Nephron progenitor cell (in vitro differentiated cells): ENCODE measurements around the gene CTXN1.

Source experiments
- DNase-seq: peaks from one replicate; pipeline ENCODE4 v3.0.0; 2021
- H3K27ac Mint-ChIP-seq: 2 replicates; pipeline ENCODE4 v1.8.0; 2021; ENCODE audit warnings: mild to moderate bottlenecking, moderate library complexity, mixed read lengths
- H3K27me3 Mint-ChIP-seq: 2 replicates; pipeline ENCODE4 v1.8.0; 2021; ENCODE audit warnings: mild to moderate bottlenecking, low read depth, mixed read lengths; ENCODE audit not compliant: poor library complexity
- H3K36me3 Mint-ChIP-seq: 2 replicates; pipeline ENCODE4 v1.8.0; 2021; ENCODE audit warnings: low read depth, mixed read lengths
- H3K4me1 Mint-ChIP-seq: 2 replicates; pipeline ENCODE4 v1.8.0; 2021; ENCODE audit warnings: mixed read lengths
- H3K4me3 Mint-ChIP-seq: 2 replicates; pipeline ENCODE4 v1.8.0; 2021; ENCODE audit warnings: mild to moderate bottlenecking, moderate library complexity, mixed read lengths
- H3K9me3 Mint-ChIP-seq: 2 replicates; pipeline ENCODE4 v1.8.0; 2021; ENCODE audit warnings: mild to moderate bottlenecking, moderate library complexity, mixed read lengths
- CTCF ChIP-seq: fragments of 200-600 bp; sonication (generic); IDR thresholded peaks from 2 replicates; pipeline ENCODE4 v1.5.0; 2021; ENCODE audit warnings: antibody characterized with exemption

CTXN1 gene

GRCh38 chr19:7953576-7953975 is 27.6 kb upstream of the CTXN1 start:
- no peak for TF ChIP-seq CTCF
- H3K9me3 Mint-ChIP-seq, result no peaks in the 10 kb centered on the region
- no peak overlapping the region for H3K27ac Mint-ChIP-seq
- H3K36me3 Mint-ChIP-seq, result peaks cover 15% of the 10 kb centered on the region
- no peaks in the 10 kb centered on the region for H3K27me3 Mint-ChIP-seq
- no peak for DNase-seq
- no peak overlapping the region for H3K4me3 Mint-ChIP-seq
- peaks cover 9% of the 10 kb centered on the region for H3K4me1 Mint-ChIP-seq

GRCh38 chr19:7953060-7953459 is 27.1 kb upstream of the CTXN1 start:
- no peak for DNase-seq
- Mint-ChIP-seq H3K36me3 (peaks cover 17% of the 10 kb centered on the region), H3K4me3 (no peak overlapping the region), H3K27ac (no peak overlapping the region), H3K4me1 (peaks cover 9% of the 10 kb centered on the region), H3K9me3 (peaks cover 2% of the 10 kb centered on the region), H3K27me3 (no peaks in the 10 kb centered on the region)
- no peak for TF ChIP-seq CTCF

- H3K36me3 Mint-ChIP-seq, result peaks cover 15% of the 10 kb centered on the region
- no peaks in the 10 kb centered on the region for H3K27me3 Mint-ChIP-seq
- no peak for TF ChIP-seq CTCF
- no peak overlapping the region for H3K27ac Mint-ChIP-seq
- DNase-seq, result no peak
- no peak overlapping the region for H3K4me3 Mint-ChIP-seq
- H3K9me3 Mint-ChIP-seq, result peaks cover 5% of the 10 kb centered on the region
- peaks cover 6% of the 10 kb centered on the region for H3K4me1 Mint-ChIP-seq
Observed at GRCh38 chr19:7947939-7948338, 22.0 kb upstream of the CTXN1 start.

- H3K4me1 Mint-ChIP-seq, result peaks cover 20% of the 10 kb centered on the region
- peaks cover 5% of the 10 kb centered on the region for H3K9me3 Mint-ChIP-seq
- TF ChIP-seq CTCF, result peak; percentile 79
- H3K27me3 Mint-ChIP-seq, result no peaks in the 10 kb centered on the region
- peak overlapping the region; percentile 100 for H3K27ac Mint-ChIP-seq
- peak; percentile 87 for DNase-seq
- H3K36me3 Mint-ChIP-seq, result peaks cover 25% of the 10 kb centered on the region
- H3K4me3 Mint-ChIP-seq, result peak overlapping the region; percentile 94
Observed at GRCh38 chr19:7944177-7944761, 18.3 kb upstream of the CTXN1 start.

GRCh38 chr19:7943444-7944176 is 17.7 kb upstream of the CTXN1 start, which contains the start of gene TIMM44:
TIMM44 (minus strand) TSS chr19:7943666; CDS start chr19:7943651, 15 bp downstream.
- H3K4me1 Mint-ChIP-seq, result peaks cover 20% of the 10 kb centered on the region
- H3K27me3 Mint-ChIP-seq, result no peaks in the 10 kb centered on the region
- peak within 1 kb of the TSS; percentile 100 for H3K27ac Mint-ChIP-seq
- H3K9me3 Mint-ChIP-seq, result peaks cover 5% of the 10 kb centered on the region
- peaks cover 27% of the 10 kb centered on the region for H3K36me3 Mint-ChIP-seq
- no peak for TF ChIP-seq CTCF
- DNase-seq, result peak; percentile 97
- H3K4me3 Mint-ChIP-seq, result peak within 1 kb of the TSS; percentile 94
